ENCODE results near the gene KRTAP10-6.

DNA sequence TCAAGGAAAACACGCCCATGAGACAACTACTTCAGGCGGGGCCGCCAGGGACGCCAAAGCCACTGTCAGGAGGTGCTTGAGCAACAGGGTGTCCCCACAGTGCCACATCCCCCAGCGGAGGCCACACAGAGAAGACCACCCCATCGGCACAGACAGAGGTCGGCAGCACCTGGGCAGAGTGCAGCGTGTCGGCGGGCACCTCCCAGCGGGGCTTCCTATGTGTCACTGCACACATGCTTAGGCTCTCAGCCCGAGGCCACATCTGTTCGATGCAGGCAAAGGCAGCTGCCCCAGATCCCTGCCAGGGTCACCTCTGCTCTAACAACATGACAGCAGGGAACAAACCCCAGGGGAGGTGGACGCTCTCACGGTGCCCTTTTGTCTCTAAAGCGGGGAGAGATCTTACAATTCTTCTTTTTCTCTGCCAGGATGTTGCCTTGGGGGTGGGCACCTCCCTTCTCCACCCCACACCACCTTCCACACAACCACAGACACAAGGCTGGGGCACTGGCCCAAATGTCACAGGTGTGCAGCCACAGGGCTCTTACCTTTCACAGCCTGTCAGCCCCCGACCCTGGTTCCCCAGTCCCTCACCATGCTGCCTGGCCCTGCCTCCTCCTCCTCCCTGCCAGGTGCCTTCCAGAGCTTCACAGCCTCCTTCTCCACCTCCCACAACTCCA is 23.7 kb upstream of the KRTAP10-6 start:
- TF ChIP-seq, protein P1, sequence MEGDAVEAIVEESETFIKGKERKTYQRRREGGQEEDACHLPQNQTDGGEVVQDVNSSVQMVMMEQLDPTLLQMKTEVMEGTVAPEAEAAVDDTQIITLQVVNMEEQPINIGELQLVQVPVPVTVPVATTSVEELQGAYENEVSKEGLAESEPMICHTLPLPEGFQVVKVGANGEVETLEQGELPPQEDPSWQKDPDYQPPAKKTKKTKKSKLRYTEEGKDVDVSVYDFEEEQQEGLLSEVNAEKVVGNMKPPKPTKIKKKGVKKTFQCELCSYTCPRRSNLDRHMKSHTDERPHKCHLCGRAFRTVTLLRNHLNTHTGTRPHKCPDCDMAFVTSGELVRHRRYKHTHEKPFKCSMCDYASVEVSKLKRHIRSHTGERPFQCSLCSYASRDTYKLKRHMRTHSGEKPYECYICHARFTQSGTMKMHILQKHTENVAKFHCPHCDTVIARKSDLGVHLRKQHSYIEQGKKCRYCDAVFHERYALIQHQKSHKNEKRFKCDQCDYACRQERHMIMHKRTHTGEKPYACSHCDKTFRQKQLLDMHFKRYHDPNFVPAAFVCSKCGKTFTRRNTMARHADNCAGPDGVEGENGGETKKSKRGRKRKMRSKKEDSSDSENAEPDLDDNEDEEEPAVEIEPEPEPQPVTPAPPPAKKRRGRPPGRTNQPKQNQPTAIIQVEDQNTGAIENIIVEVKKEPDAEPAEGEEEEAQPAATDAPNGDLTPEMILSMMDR (IDR thresholded peaks at IDR 0.05; ENCODE audit: low read depth, low read length) = no peak
- TF ChIP-seq POLR2A (IDR thresholded peaks at IDR 0.05; ENCODE audit: extremely low read depth, insufficient read length) = no peak
- TF ChIP-seq, protein P2, sequence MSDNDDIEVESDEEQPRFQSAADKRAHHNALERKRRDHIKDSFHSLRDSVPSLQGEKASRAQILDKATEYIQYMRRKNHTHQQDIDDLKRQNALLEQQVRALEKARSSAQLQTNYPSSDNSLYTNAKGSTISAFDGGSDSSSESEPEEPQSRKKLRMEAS (IDR thresholded peaks at IDR 0.05; ENCODE audit: low read depth, low read length) = no peak

Data from NB4 (cell line).